Colon (tissue), 2 donors: ENCODE measurements around the gene NSFL1C.
"Not testable (repeated sequence)": the region's sequence is repeated elsewhere in the genome, so short reads cannot be mapped to it uniquely, and the experiment has no call there.

Source experiments
- FAIRE-seq: peaks from 2 replicates; lab custom pipeline; 2012; peaks lifted over from hg19 to GRCh38; lab: Jason Lieb, UNC
- donor health status: control.
- donor health status: control.

NSFL1C gene

DNA sequence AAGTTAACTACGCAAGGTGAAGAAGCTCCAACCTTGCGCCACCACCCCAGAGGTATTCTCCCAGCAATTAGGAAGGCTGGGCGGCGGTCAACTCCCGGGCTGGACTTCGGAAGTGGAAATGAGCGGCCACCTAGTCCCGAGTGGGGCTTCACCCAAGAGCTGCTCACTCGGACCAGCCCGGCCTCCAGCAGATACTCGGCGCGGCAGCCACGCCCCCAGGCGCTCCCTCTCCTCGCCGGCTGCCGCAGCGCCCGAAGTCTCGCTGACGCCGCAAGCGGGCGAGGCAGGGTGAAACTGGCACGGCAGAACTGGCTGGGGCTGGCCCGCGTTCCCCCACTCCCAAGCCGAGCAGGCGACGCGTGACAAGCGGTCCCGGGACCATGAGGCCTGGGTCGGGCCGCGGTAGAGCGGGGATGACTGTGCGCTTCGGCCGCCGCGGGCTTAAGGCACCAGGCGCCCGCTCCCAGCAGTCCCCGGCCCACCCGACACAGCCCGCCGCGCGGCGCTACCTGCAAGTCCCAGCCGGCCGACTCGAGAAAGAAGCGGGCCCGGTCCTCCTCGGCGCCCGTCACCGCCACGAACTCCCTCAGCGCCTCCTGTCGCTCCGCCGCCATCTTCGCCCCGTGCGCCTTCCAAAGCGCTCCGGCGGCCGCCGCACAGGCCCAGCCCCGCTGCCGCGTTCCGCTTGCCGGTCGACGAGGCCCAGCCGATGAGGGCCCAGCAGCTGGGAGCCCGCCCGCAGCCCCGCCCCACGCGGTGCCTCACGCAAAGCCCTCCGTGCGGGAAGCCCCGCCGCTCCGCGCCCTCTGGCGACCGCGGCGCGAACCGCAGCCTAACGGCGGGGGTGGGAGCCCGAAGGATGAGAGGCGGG lies at the start of gene NSFL1C:
Gene NSFL1C, minus strand, starts transcription at position 639 of the 871 bp plus-strand sequence. Its CDS starts 25 bp downstream, at position 614.
- FAIRE-seq: no peak

DNA sequence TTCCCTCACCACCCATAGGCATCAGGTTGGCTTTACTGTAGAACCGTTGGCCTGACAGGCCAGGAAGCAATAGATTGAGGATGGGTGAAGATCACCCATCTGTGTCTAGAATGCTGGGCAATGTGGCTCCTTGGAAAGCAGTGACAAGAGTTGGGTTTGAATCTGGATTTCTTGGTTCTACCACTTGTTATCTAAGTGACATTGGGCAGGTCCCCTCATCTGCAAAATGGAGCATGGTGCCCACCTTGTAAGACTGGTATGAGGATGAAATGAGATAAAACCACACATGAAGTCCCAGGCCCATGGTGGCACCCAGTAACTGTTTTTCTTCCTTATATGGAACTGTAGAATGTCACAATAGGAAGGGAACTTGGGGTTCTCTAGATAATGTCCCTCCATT lies 47.2 kb upstream of the NSFL1C start:
- FAIRE-seq: no peak

DNA sequence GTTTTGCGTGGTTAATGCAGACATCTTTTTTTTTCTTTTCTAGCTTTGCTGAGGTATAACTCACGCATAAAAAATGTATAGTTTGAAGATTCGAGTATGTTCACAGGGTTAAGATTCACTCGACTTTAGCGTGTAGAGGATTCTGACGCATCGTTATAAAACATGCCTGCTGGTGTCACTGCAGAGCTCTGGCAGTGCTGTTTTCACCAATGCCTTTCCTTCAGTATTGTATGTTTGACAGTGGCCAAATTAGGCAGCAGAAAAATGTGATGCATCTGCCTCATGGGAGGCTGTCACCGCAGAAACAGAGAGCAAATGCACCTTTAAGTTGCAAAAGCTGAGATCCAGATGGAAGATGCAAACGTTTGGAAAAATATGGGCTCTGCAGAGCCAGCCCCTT lies 42.6 kb upstream of the NSFL1C start:
- no peak for FAIRE-seq

DNA sequence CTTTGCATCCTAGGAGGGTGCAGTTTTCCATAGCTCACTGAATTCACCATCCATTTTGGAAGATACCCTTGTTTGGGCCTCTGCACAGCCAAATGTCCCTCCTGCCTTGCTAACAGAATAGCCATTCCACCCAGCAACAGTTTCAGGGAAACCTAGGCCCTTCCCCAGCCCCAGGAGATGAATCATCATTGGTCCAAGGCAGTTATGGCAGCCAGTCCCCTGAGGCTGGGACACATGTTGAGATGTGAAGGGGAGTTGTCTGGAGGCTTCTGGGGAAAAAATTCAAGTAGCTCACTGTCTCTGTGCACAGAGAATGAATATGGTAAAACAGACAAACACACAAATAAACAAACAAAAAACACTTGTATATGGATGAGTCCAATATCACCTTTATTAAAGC lies 41.9 kb upstream of the NSFL1C start:
- no peak for FAIRE-seq

- FAIRE-seq: no peak
These were observed 40.6 kb upstream of the NSFL1C start for GRCh38 chr20:1507276-1507675.

DNA sequence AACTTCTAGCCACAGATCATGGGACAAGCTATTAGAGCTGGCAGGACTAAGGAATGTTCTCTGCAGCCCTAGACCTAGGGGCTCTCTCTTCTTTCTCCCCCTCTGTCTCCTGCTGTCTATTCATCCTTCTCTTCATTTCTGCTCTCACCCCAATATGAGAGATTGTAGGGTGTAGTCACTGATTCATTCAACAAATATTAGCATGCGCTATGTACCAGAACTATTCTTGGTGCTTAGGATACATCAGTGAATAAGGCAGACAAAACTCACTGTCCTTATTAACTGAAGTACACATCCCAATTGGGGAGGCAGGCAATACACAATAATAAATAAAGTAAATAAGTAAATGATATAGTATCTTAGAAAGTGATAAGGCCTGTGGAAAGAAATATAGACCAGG lies 39.2 kb upstream of the NSFL1C start:
- FAIRE-seq: no peak

GRCh38 chr20:1505361-1505760 lies 38.7 kb upstream of the NSFL1C start:
- FAIRE-seq: no peak

- FAIRE-seq: no peak
These were observed 37.0 kb upstream of the NSFL1C start for GRCh38 chr20:1503564-1504227.

DNA sequence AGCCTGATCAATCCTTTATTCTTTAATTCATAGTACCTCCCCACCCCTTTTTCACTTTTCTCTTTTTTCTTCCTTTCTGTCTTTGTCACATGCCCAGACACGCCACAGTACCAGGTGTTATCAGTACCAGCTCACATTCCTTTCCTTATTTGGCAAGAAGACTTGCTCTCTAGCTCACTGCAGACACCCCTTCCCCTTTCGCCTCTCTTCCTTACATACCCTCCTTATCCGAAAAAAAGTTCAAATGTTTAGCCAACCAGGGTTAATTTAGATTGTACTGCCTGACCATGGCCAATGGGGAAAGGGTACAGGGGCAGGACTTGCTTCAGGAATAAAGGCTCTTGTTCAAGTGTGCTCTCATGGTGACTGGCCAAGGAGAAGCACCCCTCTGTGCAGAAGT lies 33.8 kb upstream of the NSFL1C start:
- no peak for FAIRE-seq

- no peak for FAIRE-seq
These were observed 33.1 kb upstream of the NSFL1C start for GRCh38 chr20:1499528-1500420.

DNA sequence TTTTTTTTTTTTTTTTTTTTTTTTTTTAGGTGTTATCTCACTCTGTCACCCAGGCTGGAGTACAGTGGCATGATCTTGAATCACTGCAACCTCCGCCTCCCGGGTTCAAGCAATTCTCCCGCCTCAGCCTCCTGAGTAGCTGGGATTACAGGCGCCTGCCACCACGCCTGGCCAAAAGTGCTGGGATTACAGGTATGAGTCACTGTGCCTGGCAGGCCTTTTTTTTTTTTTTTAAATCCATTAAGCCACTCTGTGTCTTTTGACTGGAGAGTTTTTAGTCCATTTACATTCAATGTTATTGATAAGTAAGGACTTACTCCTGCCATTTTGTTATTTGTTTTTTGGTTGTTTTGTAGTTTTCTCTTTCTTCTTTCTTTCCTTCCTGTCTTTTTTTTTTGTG lies 30.7 kb upstream of the NSFL1C start:
- not testable (repeated sequence) for FAIRE-seq

- FAIRE-seq: no peak
These were observed 30.3 kb upstream of the NSFL1C start for GRCh38 chr20:1496930-1497329.

GRCh38 chr20:1494436-1494835 lies 27.8 kb upstream of the NSFL1C start:
- no peak for FAIRE-seq

DNA sequence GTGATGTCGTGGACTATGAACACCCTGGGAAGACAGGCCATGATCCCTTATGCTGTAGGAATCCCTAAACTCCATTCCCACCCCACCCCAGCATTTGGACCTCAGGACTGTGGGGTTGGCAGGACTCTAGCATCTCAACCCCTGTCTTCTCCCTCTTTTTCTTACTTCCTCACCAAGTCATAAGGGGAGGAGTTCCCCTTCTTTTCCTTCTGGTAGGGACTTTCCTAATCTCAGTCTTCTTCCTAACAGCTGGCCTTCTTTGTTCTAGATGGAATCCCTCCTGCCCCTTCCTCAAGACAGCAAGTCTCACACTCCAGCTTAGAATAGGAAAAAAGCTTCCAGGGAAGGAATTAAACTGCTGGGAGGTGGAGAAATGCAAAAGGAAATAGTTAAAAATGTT lies 26.9 kb upstream of the NSFL1C start:
- FAIRE-seq: no peak

DNA sequence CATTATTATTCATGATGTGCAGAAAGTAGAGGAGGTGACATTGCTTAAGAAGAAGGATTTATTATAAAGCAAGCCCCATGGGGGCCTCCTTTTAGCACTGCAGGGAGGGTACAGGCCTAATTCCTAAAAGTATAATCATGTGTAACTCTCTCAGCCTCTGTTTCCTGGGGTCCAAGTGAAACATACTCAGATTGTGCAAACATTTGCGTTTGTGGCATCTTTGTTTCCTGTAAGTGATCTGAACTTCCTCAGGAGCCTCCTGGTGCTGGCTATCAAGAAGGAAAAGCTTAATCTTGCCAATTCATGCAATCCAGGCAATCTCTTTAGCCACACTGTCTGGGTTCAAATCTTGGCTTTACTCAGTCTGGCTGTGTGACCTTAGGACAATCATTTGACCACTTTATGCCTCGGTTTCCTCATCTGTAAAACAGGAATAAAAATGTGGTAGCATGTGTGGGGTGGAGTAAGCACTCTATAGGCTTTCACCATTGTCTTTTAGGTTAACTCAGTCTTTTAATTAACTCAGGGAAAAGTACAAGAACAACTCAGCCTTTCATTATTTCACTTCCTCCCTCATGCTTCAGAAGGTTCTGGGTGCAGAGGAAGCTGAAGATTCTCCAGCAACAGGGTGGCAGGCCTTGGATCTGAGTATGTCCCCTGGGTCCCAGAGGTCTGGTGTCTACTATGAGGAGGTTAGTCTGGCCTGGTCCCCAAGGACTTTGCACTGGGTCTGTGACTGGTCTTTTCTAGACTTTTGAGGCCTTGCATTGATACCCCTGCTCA lies 25.4 kb upstream of the NSFL1C start:
- no peak for FAIRE-seq

GRCh38 chr20:1491281-1491840 lies 24.7 kb upstream of the NSFL1C start, which contains the start of gene SIRPB2:
Gene SIRPB2 (minus strand): TSS chr20:1491420. CDS start chr20:1491359, 61 bp downstream.
- no peak for FAIRE-seq

DNA sequence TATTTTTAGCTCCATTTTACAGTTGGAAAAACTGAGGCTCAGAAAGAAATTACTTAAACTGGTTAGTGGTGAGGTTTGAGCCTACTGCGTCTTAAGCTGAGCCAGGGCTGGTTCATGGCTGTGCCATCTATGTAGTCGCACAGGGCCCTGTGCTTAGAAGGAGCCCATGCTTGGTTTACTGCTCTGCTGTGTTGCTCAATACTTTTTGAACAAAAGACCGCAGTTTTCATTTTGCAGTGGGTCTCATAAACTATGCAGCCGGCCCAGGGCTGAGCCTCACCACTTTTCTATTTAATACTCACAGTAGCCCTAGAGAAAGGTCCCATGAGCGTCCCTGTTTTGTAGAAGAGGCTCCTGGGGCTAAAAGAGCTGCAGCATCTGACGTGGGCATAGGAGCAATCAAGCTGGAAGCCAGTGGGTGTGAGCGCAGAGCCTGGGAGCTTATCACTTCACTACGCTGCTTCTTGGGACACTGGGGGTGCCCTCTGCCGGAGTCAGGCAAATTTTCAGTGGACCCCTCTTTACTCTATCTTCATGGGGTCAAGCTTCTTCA lies 24.1 kb upstream of the NSFL1C start:
- no peak for FAIRE-seq

GRCh38 chr20:1489764-1490436 lies 23.3 kb upstream of the NSFL1C start:
- no peak for FAIRE-seq

DNA sequence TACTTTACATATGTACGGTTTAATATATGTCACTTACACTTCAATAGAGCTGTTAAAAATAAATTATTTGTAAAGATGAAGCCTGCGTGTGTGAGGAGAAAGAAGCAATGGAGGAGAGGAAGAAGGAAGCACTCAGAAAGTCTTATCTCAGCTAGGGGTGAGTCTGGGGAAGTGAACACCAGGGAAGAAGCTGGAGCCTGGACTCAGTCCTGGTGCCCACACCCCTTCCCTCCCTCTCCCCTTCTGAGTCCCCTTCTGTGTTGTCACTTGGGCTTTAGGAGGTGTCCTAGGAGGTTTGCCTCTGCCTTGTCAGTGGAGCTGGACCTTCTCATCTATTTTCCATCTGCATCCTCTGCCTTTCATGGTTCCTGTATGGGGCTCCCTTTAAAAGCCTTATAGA lies 22.7 kb upstream of the NSFL1C start:
- no peak for FAIRE-seq

- FAIRE-seq: no peak
These were observed 19.9 kb upstream of the NSFL1C start for GRCh38 chr20:1486566-1486965.
